Measurements from ENCODE around the gene PODXL. TPM values are rescaled to one million over a fixed set of nuclear protein-coding genes. Genes with fewer than 3 reads are reported as not detected.

Gene PODXL
- total and polyA plus RNA-seq, 2 donors (not counting 3 experiments of a cell fraction or from before 2014, with no cell fraction given) = 86.4 to 156 TPM

GRCh38 chr7:131563918-131564317, 7.5 kb upstream of the PODXL start:
- no peak overlapping the region for H3K4me2 ChIP-seq (ENCODE audit: insufficient read depth, low read length)
- no peak overlapping the region for H3K27ac ChIP-seq (ENCODE audit: insufficient read depth, low read depth, low read length)
- no peaks in the 10 kb centered on the region for H4K20me1 ChIP-seq (replicated peaks; ENCODE audit: control insufficient read depth, extremely low read depth, insufficient read depth, low read length)
- CTCF ChIA-PET = interaction anchor here (0.9 kb wide), 1 partner anchor 18 kb away, joined by 3 read pairs; no protein-coding TSS in a partner anchor
- H2AFZ ChIP-seq (ENCODE audit: low read depth, low read length) = no peak overlapping the region
- no TSS peak for BruUV-seq (replicated peaks)
- no peak overlapping the region for H3K9ac ChIP-seq (replicated peaks; ENCODE audit: extremely low read depth, insufficient read depth, low read length)
- H3K79me2 ChIP-seq (ENCODE audit: control insufficient read depth, insufficient read depth, low read length) = no peaks in the 10 kb centered on the region
- intact Hi-C loops (cut with micrococcal nuclease) = no loop called here
- dilution Hi-C loops (cut with MboI; ENCODE audit: extremely low pct_ligation_motif_present, low sequenced_read_pairs) = no loop called here
- H3K36me3 ChIP-seq (ENCODE audit: control insufficient read depth in 2 of 2, extremely low read depth in 1 of 2, insufficient read depth in 2 of 2, low read length in 2 of 2) = no peaks in the 10 kb centered on the region
- peaks cover 0 to 2% of the 10 kb centered on the region in 2 experiments for H3K27me3 ChIP-seq (ENCODE audit: control insufficient read depth in 2 of 2, insufficient read depth in 2 of 2, low read length in 2 of 2)
- TF ChIP-seq POLR2A (IDR thresholded peaks at IDR 0.05; ENCODE audit: low read depth, low read length) = no peak
- no peak for TF ChIP-seq MYC (IDR thresholded peaks at IDR 0.05; ENCODE audit: low read depth, low read length)
- TF ChIP-seq, protein P1, sequence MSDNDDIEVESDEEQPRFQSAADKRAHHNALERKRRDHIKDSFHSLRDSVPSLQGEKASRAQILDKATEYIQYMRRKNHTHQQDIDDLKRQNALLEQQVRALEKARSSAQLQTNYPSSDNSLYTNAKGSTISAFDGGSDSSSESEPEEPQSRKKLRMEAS (IDR thresholded peaks at IDR 0.05; ENCODE audit: insufficient read depth, insufficient read length) = no peak
- no peak for TF ChIP-seq EZH2 (IDR thresholded peaks at IDR 0.05; ENCODE audit: borderline replicate concordance, low read depth, low read length, severe bottlenecking)
- no peak for TF ChIP-seq JUN (IDR thresholded peaks at IDR 0.05; ENCODE audit: borderline replicate concordance, insufficient read depth, insufficient read length, low read depth)
- no peak for TF ChIP-seq FOS (IDR thresholded peaks at IDR 0.05; ENCODE audit: borderline replicate concordance, insufficient read depth, low read length)
- TF ChIP-seq, protein P2, sequence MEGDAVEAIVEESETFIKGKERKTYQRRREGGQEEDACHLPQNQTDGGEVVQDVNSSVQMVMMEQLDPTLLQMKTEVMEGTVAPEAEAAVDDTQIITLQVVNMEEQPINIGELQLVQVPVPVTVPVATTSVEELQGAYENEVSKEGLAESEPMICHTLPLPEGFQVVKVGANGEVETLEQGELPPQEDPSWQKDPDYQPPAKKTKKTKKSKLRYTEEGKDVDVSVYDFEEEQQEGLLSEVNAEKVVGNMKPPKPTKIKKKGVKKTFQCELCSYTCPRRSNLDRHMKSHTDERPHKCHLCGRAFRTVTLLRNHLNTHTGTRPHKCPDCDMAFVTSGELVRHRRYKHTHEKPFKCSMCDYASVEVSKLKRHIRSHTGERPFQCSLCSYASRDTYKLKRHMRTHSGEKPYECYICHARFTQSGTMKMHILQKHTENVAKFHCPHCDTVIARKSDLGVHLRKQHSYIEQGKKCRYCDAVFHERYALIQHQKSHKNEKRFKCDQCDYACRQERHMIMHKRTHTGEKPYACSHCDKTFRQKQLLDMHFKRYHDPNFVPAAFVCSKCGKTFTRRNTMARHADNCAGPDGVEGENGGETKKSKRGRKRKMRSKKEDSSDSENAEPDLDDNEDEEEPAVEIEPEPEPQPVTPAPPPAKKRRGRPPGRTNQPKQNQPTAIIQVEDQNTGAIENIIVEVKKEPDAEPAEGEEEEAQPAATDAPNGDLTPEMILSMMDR (IDR thresholded peaks at IDR 0.05; ENCODE audit: extremely low read depth in 1 of 2, insufficient read depth in 1 of 2, low read depth in 1 of 2, low read length in 2 of 2) = no peak
- no peak for TF ChIP-seq GATA2 (IDR thresholded peaks at IDR 0.05; ENCODE audit: insufficient read depth, insufficient read length, low read depth, low read length)
- TF ChIP-seq POLR2AphosphoS5 (IDR thresholded peaks at IDR 0.05; ENCODE audit: insufficient read depth, low read depth, low read length) = no peak
- no peak for DNase-seq (ENCODE audit: low read depth, low spot score)
- no peaks in the 10 kb centered on the region for H3K9me1 ChIP-seq (replicated peaks; ENCODE audit: control insufficient read depth, extremely low read depth, insufficient read depth, low read length)
- H3K4me3 ChIP-seq (replicated peaks in 1 of 3; ENCODE audit: insufficient read depth in 1 of 3, low read depth in 1 of 3, low read length in 3 of 3) = no peak overlapping the region
- no peak for FAIRE-seq
- POLR2A ChIA-PET = no interaction called here
- no peaks in the 10 kb centered on the region for H3K9me3 ChIP-seq (replicated peaks; ENCODE audit: control insufficient read depth, insufficient read depth, low read length)
- no peaks in the 10 kb centered on the region for H3K4me1 ChIP-seq (ENCODE audit: control insufficient read depth, extremely low read depth, insufficient read depth, low read length)

Data from endothelial cell of umbilical vein (primary cell).